T-helper 2 cell treated with Interferon-gamma antibody and Interleukin-4, amounts not matched to agents 5 μg/mL and 100 μg/mL, for 36 hours (primary cell): ENCODE measurements around the gene TPPP.
A peak's percentile ranks its signal among the peaks of the same experiment; 100 is the strongest.

Source experiments
- DNase-seq: peaks from one replicate; pipeline ENCODE4 v3.0.0; 2021; ENCODE audit warnings: low spot score
- H3K27ac Mint-ChIP-seq: one replicate; pipeline ENCODE4 v1.8.0; 2021; ENCODE audit warnings: mild to moderate bottlenecking, mixed read lengths
- H3K27me3 Mint-ChIP-seq: one replicate; pipeline ENCODE4 v1.8.0; 2021; ENCODE audit warnings: low read depth, mixed read lengths
- H3K36me3 Mint-ChIP-seq: one replicate; pipeline ENCODE4 v1.8.0; 2021; ENCODE audit warnings: low read depth, mixed read lengths
- H3K4me1 Mint-ChIP-seq: one replicate; pipeline ENCODE4 v1.8.0; 2021; ENCODE audit warnings: low read depth, mixed read lengths
- H3K4me3 Mint-ChIP-seq: one replicate; pipeline ENCODE4 v1.8.0; 2022; ENCODE audit warnings: mild to moderate bottlenecking, moderate library complexity, mixed read lengths
- H3K9me3 Mint-ChIP-seq: one replicate; pipeline ENCODE4 v1.8.0; 2021; ENCODE audit warnings: mixed read lengths

TPPP gene

GRCh38 chr5:676699-677076 is 16.5 kb downstream of the TPPP start:
- DNase-seq = no peak
- H3K4me1 Mint-ChIP-seq = peaks cover 2% of the 10 kb centered on the region
- no peaks in the 10 kb centered on the region for H3K36me3 Mint-ChIP-seq
- H3K9me3 Mint-ChIP-seq = no peaks in the 10 kb centered on the region
- no peak overlapping the region for H3K4me3 Mint-ChIP-seq
- no peak overlapping the region for H3K27ac Mint-ChIP-seq
- no peaks in the 10 kb centered on the region for H3K27me3 Mint-ChIP-seq

- Mint-ChIP-seq H3K27ac (no peak overlapping the region), H3K36me3 (no peaks in the 10 kb centered on the region), H3K4me1 (peaks cover 2% of the 10 kb centered on the region), H3K9me3 (no peaks in the 10 kb centered on the region), H3K27me3 (no peaks in the 10 kb centered on the region), H3K4me3 (no peak overlapping the region)
- no peak for DNase-seq
Observed at GRCh38 chr5:675871-676698, 17.1 kb downstream of the TPPP start.

GRCh38 chr5:675111-675870 is 17.9 kb downstream of the TPPP start:
- Mint-ChIP-seq H3K27me3 (no peaks in the 10 kb centered on the region), H3K9me3 (no peaks in the 10 kb centered on the region), H3K36me3 (no peaks in the 10 kb centered on the region), H3K27ac (no peak overlapping the region), H3K4me3 (no peak overlapping the region), H3K4me1 (peaks cover 2% of the 10 kb centered on the region)
- DNase-seq = no peak

GRCh38 chr5:674630-675011 is 18.5 kb downstream of the TPPP start:
- H3K9me3 Mint-ChIP-seq = no peaks in the 10 kb centered on the region

GRCh38 chr5:673831-674629 is 19.1 kb downstream of the TPPP start:
- no peaks in the 10 kb centered on the region for H3K36me3 Mint-ChIP-seq
- H3K9me3 Mint-ChIP-seq = no peaks in the 10 kb centered on the region
- H3K27ac Mint-ChIP-seq = no peak overlapping the region
- H3K27me3 Mint-ChIP-seq = no peaks in the 10 kb centered on the region
- peaks cover 2% of the 10 kb centered on the region for H3K4me1 Mint-ChIP-seq
- no peak for DNase-seq
- H3K4me3 Mint-ChIP-seq = no peak overlapping the region

More at GRCh38 chr5:674630-675011, 18.5 kb downstream of the TPPP start:
- peaks cover 2% of the 10 kb centered on the region for H3K4me1 Mint-ChIP-seq
- no peak for DNase-seq
- no peaks in the 10 kb centered on the region for H3K36me3 Mint-ChIP-seq
- H3K27ac Mint-ChIP-seq = no peak overlapping the region
- H3K4me3 Mint-ChIP-seq = no peak overlapping the region
- no peaks in the 10 kb centered on the region for H3K27me3 Mint-ChIP-seq

- Mint-ChIP-seq H3K27me3 (no peaks in the 10 kb centered on the region), H3K4me3 (no peak overlapping the region), H3K9me3 (no peaks in the 10 kb centered on the region), H3K27ac (peak overlapping the region; percentile 8), H3K36me3 (no peaks in the 10 kb centered on the region), H3K4me1 (peaks cover 2% of the 10 kb centered on the region)
- no peak for DNase-seq
Observed at GRCh38 chr5:673161-673830, 19.9 kb downstream of the TPPP start.

GRCh38 chr5:672329-673160 is 20.6 kb downstream of the TPPP start:
- Mint-ChIP-seq H3K36me3 (peaks cover 1% of the 10 kb centered on the region), H3K27ac (peak overlapping the region; percentile 8), H3K4me1 (peaks cover 2% of the 10 kb centered on the region), H3K9me3 (no peaks in the 10 kb centered on the region), H3K27me3 (no peaks in the 10 kb centered on the region), H3K4me3 (no peak overlapping the region)
- DNase-seq = peak; percentile 25

- peak; percentile 39 for DNase-seq
- no peak overlapping the region for H3K27ac Mint-ChIP-seq
- H3K27me3 Mint-ChIP-seq = no peaks in the 10 kb centered on the region
- no peak overlapping the region for H3K4me3 Mint-ChIP-seq
- peaks cover 8% of the 10 kb centered on the region for H3K36me3 Mint-ChIP-seq
- H3K4me1 Mint-ChIP-seq = peaks cover 2% of the 10 kb centered on the region
- H3K9me3 Mint-ChIP-seq = no peaks in the 10 kb centered on the region
Observed at GRCh38 chr5:671459-672328, 21.5 kb downstream of the TPPP start.

GRCh38 chr5:670396-671270 is 22.5 kb downstream of the TPPP start:
- H3K4me1 Mint-ChIP-seq = peaks cover 2% of the 10 kb centered on the region
- no peak overlapping the region for H3K27ac Mint-ChIP-seq
- DNase-seq = no peak
- H3K9me3 Mint-ChIP-seq = no peaks in the 10 kb centered on the region
- peaks cover 8% of the 10 kb centered on the region for H3K36me3 Mint-ChIP-seq
- no peak overlapping the region for H3K4me3 Mint-ChIP-seq
- H3K27me3 Mint-ChIP-seq = no peaks in the 10 kb centered on the region

GRCh38 chr5:669842-670395 is 23.2 kb downstream of the TPPP start:
- DNase-seq = no peak
- no peak overlapping the region for H3K27ac Mint-ChIP-seq
- no peaks in the 10 kb centered on the region for H3K27me3 Mint-ChIP-seq
- no peak overlapping the region for H3K4me3 Mint-ChIP-seq
- peaks cover 8% of the 10 kb centered on the region for H3K36me3 Mint-ChIP-seq
- peaks cover 2% of the 10 kb centered on the region for H3K4me1 Mint-ChIP-seq
- H3K9me3 Mint-ChIP-seq = no peaks in the 10 kb centered on the region

GRCh38 chr5:669111-669841 is 23.9 kb downstream of the TPPP start:
- peak; percentile 36 for DNase-seq

More at GRCh38 chr5:669111-669841, 23.9 kb downstream of the TPPP start:
- H3K36me3 Mint-ChIP-seq = peaks cover 8% of the 10 kb centered on the region
- no peak overlapping the region for H3K4me3 Mint-ChIP-seq
- H3K9me3 Mint-ChIP-seq = no peaks in the 10 kb centered on the region
- H3K27me3 Mint-ChIP-seq = no peaks in the 10 kb centered on the region
- no peak overlapping the region for H3K27ac Mint-ChIP-seq
- peaks cover 2% of the 10 kb centered on the region for H3K4me1 Mint-ChIP-seq
